ENCODE measurements around the gene TEKT3.
A peak's percentile ranks its signal among the peaks of the same experiment; 100 is the strongest.

Gene TEKT3

DNA sequence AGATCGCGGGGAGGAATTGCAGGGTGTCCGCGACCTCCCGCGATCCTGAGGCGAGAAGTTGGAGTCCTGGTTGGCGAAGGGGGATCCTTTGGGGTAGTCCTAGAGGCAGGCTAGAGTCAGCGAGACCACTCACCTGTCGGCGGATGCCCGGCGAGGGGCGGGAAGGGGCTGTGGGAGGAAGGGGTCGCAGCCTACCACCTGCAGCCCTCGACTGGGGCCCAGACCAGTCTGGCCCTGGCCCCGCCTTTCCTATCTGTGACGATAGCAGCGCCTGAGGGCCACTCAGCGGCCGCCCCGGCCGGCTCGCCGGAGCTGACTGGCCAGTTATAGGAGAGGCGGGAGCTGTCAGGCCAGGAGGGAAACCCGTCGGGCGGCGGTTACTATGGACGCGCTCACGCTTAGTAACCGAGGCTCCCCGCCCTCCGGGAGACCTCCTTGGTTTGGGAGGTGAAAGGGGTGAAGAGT lies at the start of gene TEKT3:
Gene TEKT3 (minus strand): TSS at position 213 of the 465 bp plus-strand sequence. CDS start 10,012 bp downstream, outside the sequence.
- DNase-seq, result peak; percentile 91

DNA sequence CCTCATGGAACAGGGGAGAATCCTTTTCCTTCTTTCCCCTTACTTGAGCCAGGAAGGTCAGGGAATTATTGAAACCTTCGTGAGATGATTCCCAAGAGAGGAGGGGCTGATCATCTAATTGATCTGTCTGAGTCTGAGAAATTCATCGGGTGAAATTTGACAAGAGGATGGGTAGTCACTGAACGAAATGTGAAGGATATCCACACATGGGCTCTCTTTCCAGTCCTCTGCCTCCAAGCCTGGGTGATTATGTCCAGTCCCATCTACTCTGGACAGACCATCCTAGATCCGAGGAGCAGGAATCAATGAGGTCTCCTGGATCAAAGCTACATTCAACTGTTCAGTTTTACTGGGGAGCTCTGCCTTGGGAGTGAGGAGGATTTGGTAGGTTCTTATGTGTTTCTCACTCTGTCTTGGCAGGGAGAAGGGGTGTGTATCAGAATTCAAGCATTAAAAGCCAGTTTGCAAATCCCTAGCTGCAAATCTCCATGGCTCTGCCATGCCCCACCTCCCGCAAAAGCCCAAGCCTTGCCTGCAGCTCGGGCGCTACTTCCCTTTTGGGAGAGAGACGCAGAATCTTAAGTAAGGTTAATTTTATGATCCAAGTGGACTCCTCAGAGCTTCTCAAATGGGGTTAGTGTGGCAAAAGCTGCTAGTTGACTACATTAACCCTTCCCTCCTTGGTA lies 47.1 kb upstream of the TEKT3 start:
- DNase-seq, result no peak

DNA sequence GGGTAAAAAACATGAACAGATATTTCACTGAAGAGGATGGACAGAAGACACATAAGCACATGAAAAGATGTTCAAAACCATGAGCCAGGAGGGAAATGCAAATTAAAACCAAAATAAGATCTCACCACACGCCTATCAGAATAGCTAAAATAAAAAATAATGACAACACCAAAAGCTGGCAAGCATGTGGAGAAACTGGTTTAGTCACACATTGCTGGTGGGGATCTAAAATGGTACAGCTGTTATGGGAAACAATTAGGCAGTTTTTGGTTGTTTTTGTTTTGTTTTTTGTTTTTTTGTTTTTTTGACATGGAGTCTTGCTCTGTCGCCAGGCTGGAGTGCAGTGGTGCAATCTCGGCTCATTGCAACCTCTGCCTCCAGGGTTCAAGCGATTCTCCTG lies 44.7 kb upstream of the TEKT3 start:
- DNase-seq, result no peak

DNA sequence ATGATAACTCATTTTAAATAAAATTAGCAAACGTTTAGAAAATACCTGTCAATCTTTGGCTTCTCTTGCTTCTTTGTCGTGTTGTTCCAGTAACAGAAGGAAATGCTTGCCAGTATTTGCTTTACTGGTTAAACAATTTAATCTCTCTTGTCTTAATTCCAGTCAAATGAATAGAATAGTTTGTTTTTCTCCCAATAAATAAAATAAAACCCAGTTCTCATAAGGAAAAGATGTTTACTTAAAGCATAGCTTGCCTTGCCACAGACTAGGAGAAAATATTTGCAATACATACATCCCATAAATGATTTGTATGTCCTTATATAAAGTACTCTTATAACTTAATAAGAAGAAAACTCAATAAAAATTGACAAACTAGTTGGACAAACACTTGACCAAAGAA lies 43.9 kb upstream of the TEKT3 start:
- no peak for DNase-seq

DNA sequence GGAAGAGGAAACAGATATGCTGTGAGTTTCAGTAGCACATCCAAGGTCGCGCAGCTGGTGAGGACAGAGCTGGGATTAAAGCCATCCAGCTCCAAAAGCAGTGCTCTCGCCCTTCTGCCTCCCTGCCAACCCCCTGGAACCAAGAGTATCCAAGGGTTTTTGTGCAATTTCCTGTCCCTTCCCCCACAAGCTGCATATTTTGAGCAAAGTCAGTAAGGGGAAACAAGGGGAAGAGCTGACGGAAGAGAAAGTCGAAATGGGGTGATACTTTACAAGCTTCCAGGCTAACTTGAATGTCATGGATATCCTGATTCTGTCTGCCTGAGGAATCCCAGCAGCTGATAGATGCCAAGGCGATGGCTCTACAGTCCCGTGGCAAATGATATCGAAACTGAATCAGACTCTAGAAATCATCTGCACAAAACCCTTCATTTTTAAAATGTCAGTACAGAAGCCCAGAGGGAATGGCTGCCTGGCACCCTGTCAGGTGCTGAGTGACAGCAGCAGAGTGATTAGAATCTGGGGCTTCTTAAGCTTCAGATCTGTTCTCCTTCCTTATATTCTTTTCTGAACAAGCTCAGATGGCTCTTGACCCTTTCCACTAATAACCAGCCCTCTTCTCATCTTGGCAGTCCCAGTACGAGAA lies 42.9 kb upstream of the TEKT3 start:
- no peak for DNase-seq

DNA sequence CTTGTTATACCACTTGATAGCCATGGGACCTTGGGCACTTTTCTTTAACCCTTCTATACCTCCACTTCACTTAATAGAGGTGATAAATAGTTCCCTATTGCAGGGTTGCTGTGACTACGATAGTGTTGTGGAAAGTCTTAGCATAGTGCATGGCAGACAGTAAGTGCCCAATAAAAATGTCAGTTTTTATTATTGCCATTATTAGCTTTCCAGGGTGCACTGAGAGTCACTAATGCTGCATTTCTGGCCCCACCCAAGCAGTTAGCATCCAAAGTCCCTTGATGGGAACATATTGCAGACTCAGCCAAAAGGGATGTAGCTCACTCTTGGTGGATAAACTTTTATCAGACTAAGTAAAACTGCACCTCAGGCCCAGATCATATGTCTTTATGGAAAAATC lies 41.5 kb upstream of the TEKT3 start:
- no peak for DNase-seq

DNA sequence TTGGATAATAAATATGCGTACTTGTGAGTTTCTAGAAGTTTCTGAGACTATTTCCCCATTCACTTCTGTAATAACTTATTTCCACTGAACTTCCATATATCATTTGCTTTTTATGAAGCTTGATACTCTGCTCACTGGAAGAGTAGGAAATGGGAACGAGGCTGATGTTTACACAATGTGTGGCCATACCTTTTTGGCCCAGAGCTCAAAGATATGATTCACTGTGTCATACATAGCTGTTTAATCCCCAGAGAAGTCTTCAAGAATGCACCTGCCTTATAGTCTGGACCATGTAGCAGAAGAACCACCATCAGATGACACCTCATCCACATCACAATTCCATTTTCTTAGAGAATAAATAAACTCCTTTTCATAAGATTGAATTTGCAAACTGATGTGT lies 40.3 kb upstream of the TEKT3 start:
- DNase-seq, result no peak

DNA sequence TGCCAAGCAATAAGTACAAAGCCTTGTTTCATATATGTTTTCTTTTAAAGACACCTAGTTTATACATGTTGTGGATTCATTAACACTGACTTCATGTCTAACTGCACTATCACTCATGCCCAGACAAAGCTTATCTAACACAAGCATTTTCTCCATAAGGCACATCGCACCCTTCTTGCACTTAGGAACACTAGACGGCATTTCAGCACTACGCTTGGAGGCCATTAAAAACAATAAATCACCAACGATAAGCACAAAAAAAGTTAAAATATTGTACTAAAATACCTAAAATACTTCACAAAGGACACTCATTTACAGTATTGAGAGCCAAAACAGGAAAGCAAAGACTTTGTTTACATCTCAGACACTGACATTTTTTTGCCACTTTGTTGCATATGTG lies 39.0 kb upstream of the TEKT3 start:
- no peak for DNase-seq

DNA sequence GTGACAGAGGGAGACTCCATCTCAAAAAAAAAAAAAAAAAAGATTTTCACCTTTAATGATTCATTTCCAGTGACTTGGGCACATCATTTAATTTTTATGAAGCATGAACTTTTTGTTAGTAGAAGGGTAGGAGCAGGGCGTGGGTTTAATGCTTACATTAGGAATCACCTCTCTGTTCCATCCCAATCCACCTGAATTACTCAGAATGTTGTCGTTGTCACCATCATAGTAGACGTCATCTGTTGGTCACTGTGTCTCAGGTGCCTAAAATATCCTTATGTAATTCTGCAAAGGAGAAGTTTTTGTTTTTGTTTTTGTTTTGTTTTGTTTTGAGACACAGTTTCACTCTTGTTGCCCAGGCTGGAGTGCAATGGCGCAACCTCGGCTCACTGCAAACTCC lies 38.3 kb upstream of the TEKT3 start:
- no peak for DNase-seq

DNA sequence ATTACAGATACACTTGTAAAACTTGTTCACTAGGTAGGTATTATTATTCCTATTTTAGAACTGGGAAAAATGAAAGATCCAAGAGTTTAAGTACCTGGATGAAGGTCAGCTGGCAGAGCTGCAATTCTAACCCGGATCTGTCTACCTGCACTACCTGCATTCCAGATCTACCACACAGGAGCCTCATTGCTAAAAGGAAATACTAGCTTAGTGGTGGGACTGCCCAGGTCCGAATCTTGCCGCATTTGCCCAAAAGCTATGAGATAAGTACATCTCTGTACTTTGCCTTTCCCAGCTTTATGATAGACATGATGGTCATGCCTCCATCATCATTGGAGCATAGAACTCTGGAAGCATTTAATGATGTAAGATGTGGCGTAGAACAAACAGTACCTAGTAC lies 36.8 kb upstream of the TEKT3 start:
- no peak for DNase-seq

DNA sequence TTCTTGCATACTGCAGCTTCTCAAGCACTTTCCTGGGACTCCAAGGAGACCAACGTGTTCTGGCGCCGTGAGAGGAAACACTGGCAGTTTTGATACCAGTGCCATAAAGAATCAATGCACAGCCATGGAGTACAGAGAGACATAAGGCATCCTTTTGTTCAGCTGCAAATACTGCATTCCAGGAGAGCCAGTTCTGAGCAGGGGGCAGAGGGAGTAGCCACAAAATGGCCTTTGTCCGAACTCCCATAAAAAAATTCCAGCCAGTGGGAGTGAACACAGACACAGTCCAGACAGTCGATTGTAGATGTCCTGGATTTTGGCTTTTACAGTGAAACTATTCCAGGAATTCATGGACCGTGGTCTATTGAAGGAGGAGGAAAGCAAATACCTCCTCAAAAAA lies 36.2 kb upstream of the TEKT3 start:
- DNase-seq, result no peak

DNA sequence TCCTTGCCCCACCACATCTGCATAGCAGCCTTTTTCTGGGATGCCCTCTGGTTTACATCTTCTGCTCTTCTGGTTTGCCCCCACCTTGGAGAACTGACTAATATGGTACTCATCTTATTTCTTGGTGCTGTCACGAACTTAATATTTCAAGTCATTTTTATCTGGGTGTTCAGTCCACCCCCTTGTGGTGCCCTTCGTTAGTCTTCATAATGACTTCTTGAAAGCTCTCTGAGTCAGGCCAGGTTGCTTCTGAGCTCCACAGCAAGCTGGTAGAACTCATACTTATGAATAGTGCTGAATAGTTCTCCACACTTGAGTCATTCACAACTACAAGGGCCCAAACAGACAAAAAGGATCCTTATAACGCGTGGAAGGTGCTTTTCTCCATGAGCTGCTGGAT lies 35.8 kb upstream of the TEKT3 start:
- DNase-seq, result no peak

DNA sequence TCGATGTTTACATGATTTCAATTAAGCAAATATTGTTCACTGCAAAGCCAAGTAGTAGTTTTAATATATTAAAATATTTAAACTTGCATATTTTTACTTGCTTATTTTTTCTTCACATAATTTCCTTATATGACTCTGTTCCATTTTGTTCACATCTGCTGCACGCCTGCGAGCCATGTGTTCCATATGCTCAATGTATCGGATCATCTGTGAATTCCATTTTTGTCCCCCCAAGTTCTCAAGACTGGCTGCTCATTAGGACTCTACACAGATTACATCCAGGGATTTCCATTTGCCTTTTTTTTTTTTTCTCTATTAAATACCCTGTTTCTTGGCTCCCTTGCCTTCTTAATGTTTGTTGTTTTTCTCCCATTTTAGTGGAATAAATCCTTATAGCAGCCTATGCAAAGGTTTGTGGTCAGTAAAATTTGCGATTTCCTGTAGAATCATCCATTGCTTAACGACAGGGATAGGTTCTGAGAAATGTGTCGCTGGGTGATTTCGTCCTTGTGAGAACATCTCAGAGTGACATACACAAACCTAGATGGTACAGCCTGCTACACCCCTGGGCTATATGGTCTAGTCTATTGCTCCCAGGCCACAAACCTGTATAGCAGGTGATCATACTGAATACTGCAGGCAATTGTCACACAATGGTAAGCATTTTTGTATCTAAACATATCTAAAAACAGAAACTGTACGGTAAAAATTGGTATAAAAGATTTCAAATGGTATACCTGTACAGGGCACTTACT lies 30.2 kb upstream of the TEKT3 start:
- no peak for DNase-seq

DNA sequence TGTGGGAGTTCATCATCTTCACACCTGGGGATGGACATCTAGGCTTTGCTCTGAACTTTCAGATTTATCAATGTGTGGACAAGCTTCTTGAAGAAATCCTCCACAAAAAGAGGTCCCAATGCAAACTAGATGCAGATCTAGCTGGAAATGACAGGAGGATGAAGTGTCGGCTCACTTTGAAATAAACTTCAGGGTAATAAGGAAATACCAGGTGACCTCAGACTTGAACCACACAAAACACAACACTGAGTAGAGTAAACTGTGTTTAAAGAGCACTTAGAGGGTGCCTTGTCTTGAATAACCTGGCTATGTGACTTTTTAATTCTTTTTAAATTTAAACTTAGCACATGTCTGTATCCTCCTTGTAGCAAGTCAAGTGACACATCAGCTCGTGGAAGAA lies 27.2 kb upstream of the TEKT3 start:
- DNase-seq, result no peak

DNA sequence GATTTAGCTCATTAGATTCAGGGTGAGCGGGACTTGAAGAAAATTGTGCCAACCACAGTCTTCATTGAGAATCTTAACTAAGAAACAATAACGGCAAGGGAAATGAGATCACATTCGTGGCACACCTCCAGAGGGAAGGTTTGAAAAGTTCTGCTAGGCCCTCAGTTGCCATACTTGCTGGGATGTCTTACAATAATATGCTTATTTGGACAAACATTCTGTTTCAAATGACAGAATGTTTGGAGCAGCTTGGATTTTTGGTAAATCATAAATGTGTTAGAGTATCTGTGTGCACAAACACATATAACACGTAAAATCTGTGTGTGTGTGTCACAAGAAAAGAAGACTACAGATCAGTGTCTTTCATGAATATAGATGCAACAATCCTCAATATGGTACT lies 24.6 kb upstream of the TEKT3 start:
- DNase-seq, result no peak

DNA sequence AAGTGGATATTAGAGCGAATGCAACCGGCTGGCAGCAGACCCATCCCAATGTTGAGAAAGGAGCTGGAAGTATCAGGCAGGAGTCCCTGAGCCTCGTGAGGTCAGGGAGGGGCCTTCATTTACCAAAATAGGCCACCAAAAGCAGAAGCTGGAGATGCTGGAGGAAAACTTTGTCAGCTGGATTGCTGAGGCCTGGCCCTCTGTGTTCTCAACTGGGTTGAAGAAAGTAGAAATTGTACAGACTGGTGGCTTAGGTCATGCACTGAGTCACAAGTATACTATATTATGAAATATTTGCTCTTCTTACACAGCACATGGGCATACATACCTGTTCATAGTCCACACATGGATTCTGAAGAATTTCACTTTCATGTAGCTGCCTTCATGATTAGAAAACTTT lies 23.2 kb upstream of the TEKT3 start:
- DNase-seq, result no peak

DNA sequence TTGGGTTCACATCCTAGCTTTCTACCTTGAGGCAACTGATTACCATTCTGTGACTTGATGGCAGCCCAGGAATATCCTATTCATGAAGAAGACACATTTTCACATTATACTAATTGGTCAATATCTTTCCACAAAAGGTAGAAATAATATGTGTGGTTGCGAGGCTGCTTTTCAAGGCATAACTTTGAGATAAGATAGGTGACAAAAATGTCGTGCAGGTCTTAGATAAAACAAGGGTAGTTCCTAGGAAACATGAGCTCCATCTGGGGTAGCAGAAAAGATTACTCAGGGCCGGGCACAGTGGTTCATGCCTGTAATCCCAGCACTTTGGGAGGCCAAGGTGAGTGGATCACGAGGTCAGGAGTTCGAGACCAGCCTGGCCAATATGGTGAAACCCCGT lies 22.3 kb upstream of the TEKT3 start:
- no peak for DNase-seq

DNA sequence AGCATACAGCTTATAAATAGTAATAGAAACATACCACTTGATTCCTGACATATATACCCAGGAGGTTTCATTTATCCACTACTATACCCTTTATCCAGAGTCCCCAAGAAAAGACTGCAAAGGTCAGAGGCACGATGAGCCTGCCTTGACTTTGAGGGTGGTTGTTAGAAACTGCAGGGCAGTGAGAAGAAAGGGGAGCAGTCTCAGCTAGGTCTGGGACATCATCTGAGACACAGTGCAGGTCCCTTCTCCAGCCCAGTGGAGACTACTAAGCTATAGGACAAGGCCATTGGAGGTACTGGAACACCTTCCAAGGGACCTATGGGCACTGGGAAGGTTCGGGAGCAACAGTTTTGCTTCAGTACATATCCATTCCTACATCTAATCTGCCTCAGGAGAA lies 20.2 kb upstream of the TEKT3 start:
- DNase-seq, result no peak

DNA sequence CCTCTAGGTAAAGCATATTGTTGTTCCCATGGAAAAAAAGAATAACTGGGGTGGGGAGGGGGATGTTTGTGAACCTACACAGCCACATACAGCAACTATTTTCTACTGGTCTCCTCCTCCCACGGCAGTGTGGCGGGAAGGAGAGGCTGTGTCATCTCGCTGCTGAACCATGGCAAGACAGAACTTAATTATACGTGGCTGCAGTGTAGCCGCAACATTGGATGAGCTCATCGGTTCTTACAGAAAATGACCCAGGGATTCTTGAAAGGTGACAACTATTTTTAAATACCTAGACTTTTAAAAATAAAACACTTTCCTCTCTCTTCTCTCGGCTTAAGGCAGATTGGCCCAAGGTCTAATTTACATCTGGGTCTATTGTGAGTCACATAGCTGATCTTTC lies 19.8 kb upstream of the TEKT3 start:
- DNase-seq, result no peak

DNA sequence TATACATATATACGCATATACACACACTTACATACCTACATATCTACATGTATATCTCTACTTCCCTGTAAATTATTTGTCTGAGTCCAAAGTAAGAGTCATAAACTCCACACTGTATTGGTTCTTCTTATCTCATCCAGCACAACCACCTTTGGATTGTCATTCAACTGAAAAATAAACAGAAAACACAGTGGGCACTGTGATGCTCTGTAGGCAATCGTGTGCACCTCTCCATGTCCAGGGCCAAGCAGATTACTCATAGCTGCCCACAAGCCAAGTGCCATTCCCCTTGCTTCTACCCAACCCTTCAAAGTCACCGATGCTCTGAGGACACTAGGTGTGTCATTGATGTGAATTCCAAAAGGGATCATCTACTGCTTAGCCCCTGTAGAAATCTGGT lies 12.9 kb upstream of the TEKT3 start:
- DNase-seq, result no peak

DNA sequence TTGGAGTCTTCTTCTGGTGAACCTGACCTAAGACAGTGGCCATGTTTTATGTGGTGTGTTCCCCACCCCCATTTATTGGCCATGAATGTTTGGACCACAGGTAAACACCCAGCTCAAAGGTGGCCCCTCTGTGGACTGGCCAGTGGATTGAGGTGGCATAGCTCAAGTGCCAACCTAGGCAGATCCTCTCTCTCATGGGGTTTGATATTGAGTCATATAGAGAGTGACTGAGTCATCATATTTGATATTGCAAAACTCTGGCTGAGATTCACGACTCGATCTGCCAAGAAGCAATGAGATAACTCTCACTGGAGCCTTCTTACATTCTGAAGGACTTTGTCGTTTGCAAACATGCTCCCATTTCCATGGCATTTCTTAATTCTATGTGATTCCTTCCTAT lies 10.5 kb upstream of the TEKT3 start:
- DNase-seq, result no peak

DNA sequence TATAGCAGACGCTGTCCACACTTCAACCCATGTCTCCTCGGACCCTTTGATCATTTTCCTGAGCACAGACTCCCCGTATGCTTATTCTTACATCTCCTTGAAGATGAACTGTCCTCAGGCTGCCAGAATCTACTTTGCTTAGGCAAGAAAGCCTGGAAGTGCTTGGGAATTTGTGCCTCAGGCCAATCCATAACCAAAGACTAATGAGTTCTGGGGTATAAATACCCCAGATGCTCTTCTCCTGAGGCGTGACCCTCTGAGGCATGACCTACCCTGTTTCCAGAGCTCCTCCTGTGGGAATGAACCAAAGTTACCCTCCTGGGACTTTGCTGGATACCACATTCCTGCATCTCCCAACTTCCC lies 10.1 kb upstream of the TEKT3 start:
- no peak for DNase-seq

DNA sequence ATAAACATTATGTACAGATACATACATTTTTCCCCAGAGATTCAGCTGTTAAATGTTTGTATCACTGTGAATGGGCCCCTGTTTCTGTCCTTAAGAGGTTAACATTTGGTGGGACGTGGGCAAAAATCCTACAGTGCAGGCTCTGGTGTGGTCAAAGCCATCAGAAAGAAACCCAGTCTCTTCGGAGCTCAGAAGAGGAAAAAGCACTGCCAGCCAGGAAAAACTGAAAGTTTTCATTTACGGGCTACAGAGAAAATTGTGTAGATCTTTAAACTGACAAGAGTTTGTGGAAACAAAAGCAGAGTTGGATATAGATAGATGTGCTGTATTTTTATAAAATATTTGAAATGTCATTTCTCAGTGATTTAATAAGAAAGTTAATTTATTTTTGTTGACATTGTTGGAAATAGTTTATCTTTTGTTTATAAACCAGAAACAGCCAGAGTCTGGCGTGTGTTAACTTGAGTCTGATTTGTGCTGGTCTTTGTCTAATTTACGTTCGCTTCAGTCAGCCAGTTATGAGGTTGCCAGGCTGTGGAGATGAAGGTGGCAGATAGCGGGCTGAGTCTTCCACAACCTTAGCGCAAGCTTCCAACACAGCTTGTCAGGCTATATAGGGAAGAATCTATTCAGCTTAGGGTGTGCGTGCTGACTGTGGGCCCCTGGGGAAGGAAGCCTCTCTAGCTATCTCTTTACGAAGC lies 9.5 kb upstream of the TEKT3 start:
- no peak for DNase-seq

DNA sequence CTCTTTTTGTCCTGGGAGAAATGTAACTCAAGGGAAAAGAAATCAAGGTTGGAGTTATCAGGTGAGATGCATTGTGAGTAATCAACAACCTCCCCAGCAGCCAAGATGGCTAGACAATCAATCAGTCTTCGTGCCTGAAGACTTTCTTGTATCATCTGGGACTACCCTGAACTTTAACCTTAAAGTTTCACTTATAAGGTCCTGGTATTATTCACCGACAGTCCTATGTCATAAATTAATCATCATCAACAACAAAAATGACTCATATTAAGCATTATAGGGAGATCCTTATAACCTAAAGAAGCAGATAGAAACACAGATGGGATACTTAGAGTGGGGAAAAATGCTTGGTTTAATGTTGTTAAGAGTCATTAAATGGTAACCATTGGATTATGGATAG lies 7.7 kb upstream of the TEKT3 start:
- no peak for DNase-seq

Measured in NCI-H1105 treated with DMSO at 0.1 percent for 48 hours (cell line).